Liver (tissue), 2 donors: ENCODE measurements around the gene MARCHF7.

Experiments
- TF ChIP-seq, protein P1 (sequence below): fragments of 150-350 bp; IDR thresholded peaks from 2 replicates; pipeline ENCODE4 v1.5.1; 2017; ENCODE audit warnings: improper control_type of control experiment, low read depth, low read length; ENCODE audit not compliant: missing input control
- TF ChIP-seq, protein P2 (sequence below): IDR thresholded peaks from 2 replicates; pipeline ENCODE4 v1.6.1; 2016; ENCODE audit warnings: antibody characterized with exemption
- donor health status: healthy.

DNA sequence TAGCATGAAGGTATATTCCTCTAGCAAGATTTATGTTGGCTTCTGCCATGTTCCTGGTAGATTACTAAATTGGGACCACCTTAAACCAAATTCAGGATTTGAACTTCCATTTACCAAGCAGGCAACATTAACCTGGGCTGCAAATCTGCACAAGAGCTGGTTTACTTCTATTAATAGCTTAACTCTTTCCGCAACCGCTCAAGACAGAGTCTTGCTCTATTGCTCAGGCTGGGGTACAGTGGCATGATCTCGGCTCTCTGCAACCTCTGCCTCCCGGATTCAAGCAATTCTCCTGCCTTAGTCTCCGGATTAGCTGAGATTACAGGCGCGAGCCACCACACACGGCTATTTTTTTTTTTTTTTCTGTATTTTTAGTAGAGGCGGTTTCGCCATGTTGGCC lies 8.4 kb downstream of the MARCHF7 start:
- TF ChIP-seq, protein P1, sequence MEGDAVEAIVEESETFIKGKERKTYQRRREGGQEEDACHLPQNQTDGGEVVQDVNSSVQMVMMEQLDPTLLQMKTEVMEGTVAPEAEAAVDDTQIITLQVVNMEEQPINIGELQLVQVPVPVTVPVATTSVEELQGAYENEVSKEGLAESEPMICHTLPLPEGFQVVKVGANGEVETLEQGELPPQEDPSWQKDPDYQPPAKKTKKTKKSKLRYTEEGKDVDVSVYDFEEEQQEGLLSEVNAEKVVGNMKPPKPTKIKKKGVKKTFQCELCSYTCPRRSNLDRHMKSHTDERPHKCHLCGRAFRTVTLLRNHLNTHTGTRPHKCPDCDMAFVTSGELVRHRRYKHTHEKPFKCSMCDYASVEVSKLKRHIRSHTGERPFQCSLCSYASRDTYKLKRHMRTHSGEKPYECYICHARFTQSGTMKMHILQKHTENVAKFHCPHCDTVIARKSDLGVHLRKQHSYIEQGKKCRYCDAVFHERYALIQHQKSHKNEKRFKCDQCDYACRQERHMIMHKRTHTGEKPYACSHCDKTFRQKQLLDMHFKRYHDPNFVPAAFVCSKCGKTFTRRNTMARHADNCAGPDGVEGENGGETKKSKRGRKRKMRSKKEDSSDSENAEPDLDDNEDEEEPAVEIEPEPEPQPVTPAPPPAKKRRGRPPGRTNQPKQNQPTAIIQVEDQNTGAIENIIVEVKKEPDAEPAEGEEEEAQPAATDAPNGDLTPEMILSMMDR = no peak
- TF ChIP-seq, protein P2, sequence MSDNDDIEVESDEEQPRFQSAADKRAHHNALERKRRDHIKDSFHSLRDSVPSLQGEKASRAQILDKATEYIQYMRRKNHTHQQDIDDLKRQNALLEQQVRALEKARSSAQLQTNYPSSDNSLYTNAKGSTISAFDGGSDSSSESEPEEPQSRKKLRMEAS = no peak
